Measurements from ENCODE around the gene NXPH3.

NXPH3 gene

GRCh38 chr17:49575679-49576087 lies at the start of gene NXPH3:
Gene NXPH3 (plus strand): TSS chr17:49575871. CDS start chr17:49576220, 349 bp downstream.
- POLR2A ChIA-PET = interaction anchor here (1.1 to 1.4 kb wide), 3 partner anchors 100 to 188 kb away, joined by 3 to 7 read pairs (median 4); partner anchors contain the start of genes FAM117A and SLC35B1
- peak within 1 kb of the TSS; percentile 56 for H3K4me3 ChIP-seq (ENCODE audit: low read depth, low read length)

GRCh38 chr17:49527927-49528651 lies 47.6 kb upstream of the NXPH3 start:
- Histone ChIP-seq H3K4me3 (ENCODE audit: low read depth, low read length) (no peak overlapping the region), H3K27ac (ENCODE audit: extremely low read depth, low read depth, low read length) (no peak overlapping the region), H3K36me3 (ENCODE audit: control insufficient read depth in 2 of 2, insufficient read depth in 1 of 2, low read length in 2 of 2) (no peaks in the 10 kb centered on the region), H3K4me1 (ENCODE audit: control insufficient read depth, insufficient read depth, low read length) (no peaks in the 10 kb centered on the region), H3K9me3 (ENCODE audit: control insufficient read depth, insufficient read depth, low read depth, low read length) (no peaks in the 10 kb centered on the region)
- ChIA-PET POLR2A (no interaction called here), CTCF (interaction anchor here (0.9 to 1.9 kb wide), 3 partner anchors 18 to 94 kb away, joined by 3 to 8 read pairs (median 7); no protein-coding TSS in a partner anchor)
- TF ChIP-seq EGR2 (tag by site-specific recombination; IDR thresholded peaks at IDR 0.05; ENCODE audit: low read depth) (peak; percentile 72), ZNF701 (tag by site-specific recombination; IDR thresholded peaks at IDR 0.05) (no peak), ZNF549 (tag by site-specific recombination; IDR thresholded peaks at IDR 0.05) (no peak), SCRT2 (tag by site-specific recombination; IDR thresholded peaks at IDR 0.05) (no peak), RBAK (tag by site-specific recombination; IDR thresholded peaks at IDR 0.05) (no peak), ZNF777 (tag by site-specific recombination; IDR thresholded peaks at IDR 0.05; ENCODE audit: borderline replicate concordance) (no peak), ZNF600 (tag by site-specific recombination; IDR thresholded peaks at IDR 0.05) (no peak), ZFHX2 (tag by site-specific recombination; conservative IDR thresholded peaks at IDR 0.05) (peak; percentile 81), ZNF791 (tag by site-specific recombination; IDR thresholded peaks at IDR 0.05) (no peak), AEBP2 (tag by site-specific recombination; IDR thresholded peaks at IDR 0.05; ENCODE audit: borderline replicate concordance) (no peak)

More at GRCh38 chr17:49575679-49576087, at the start of gene NXPH3:
- Histone ChIP-seq H3K36me3 (ENCODE audit: control insufficient read depth in 2 of 2, insufficient read depth in 1 of 2, low read length in 2 of 2) (no peaks in the 10 kb centered on the region), H3K27ac (ENCODE audit: extremely low read depth, low read depth, low read length) (no peak within 1 kb of the TSS), H3K4me1 (ENCODE audit: control insufficient read depth, insufficient read depth, low read length) (peaks cover 3% of the 10 kb centered on the region; the same call in 1 of the 2 replicates), H3K9me3 (ENCODE audit: control insufficient read depth, insufficient read depth, low read depth, low read length) (no peaks in the 10 kb centered on the region)
- CTCF ChIA-PET = interaction anchor here (0.7 to 14.4 kb wide), 18 partner anchors 10 to 1560 kb away, joined by 3 to 486 read pairs (median 4); partner anchors contain the start of gene SLC35B1
- TF ChIP-seq ZBTB26 (tag by site-specific recombination; optimal IDR thresholded peaks at IDR 0.05) (peak; percentile 68), ZBTB8A (tag by site-specific recombination; IDR thresholded peaks at IDR 0.05) (peak; percentile 43; the same call in 1 of the 2 replicates), ZNF843 (tag by site-specific recombination; IDR thresholded peaks at IDR 0.05) (no peak), ZNF138 (tag by site-specific recombination; IDR thresholded peaks at IDR 0.05; ENCODE audit: borderline replicate concordance) (no peak), ZNF394 (tag by site-specific recombination; IDR thresholded peaks at IDR 0.05; ENCODE audit: borderline replicate concordance) (peak; percentile 73), KLF10 (tag by site-specific recombination; IDR thresholded peaks at IDR 0.05) (peak; percentile 72), GLIS1 (tag by site-specific recombination; IDR thresholded peaks at IDR 0.05) (peak; percentile 40; the same call in 1 of the 2 replicates), ZNF692 (tag by site-specific recombination; IDR thresholded peaks at IDR 0.05) (0 out of 2 replicates have a peak, but pooled peaks have one; percentile 16), IKZF3 (tag by site-specific recombination; IDR thresholded peaks at IDR 0.05) (0 out of 2 replicates have a peak, but pooled peaks have one; percentile 22), ZNF561 (tag by site-specific recombination; IDR thresholded peaks at IDR 0.05; ENCODE audit: borderline replicate concordance) (peak; percentile 80; the same call in 1 of the 2 replicates), BCL11B (tag by site-specific recombination; IDR thresholded peaks at IDR 0.05; ENCODE audit: low read depth) (no peak), ZNF580 (tag by site-specific recombination; IDR thresholded peaks at IDR 0.05) (no peak), ZNF645 (tag by site-specific recombination; IDR thresholded peaks at IDR 0.05) (no peak), KLF9 (tag by site-specific recombination; IDR thresholded peaks at IDR 0.05; ENCODE audit: low read depth) (0 out of 2 replicates have a peak, but pooled peaks have one; percentile 91), HOXD13 (CRISPR knock-in tag; IDR thresholded peaks at IDR 0.05; ENCODE audit: borderline replicate concordance) (no peak), ZNF311 (tag by site-specific recombination; IDR thresholded peaks at IDR 0.05; ENCODE audit: borderline replicate concordance) (no peak), TCF7L2 (IDR thresholded peaks at IDR 0.05; ENCODE audit: borderline replicate concordance, low read depth, low read length) (no peak), ZIC2 (tag by site-specific recombination; IDR thresholded peaks at IDR 0.05) (peak; percentile 61; the same call in 1 of the 2 replicates), GFI1B (tag by site-specific recombination; IDR thresholded peaks at IDR 0.05) (no peak), GLIS2 (tag by site-specific recombination; IDR thresholded peaks at IDR 0.05) (peak; percentile 17; the same call in 1 of the 2 replicates), ZNF530 (tag by site-specific recombination; IDR thresholded peaks at IDR 0.05; ENCODE audit: low read depth) (no peak)
